Large intestine (tissue), 12 donors: ENCODE data around the gene LCN9. TPM values are rescaled to one million over a fixed set of nuclear protein-coding genes. Genes with fewer than 3 reads are reported as not detected.
A peak's percentile ranks its signal among the peaks of the same experiment; 100 is the strongest.

Source experiments
- DNase-seq, 2 donors: peaks; one replicate each; pipeline versions ENCODE4 v3.0.0 to v3.0.0-alpha.2; 2013
- H3K27ac ChIP-seq: one replicate; pipeline ENCODE4 v1.5.1; 2013; ENCODE audit warnings: low read length
- H3K27me3 ChIP-seq: 2 replicates; pipeline ENCODE4 v1.6.1; 2013; ENCODE audit warnings: low read length; ENCODE audit not compliant: control insufficient read depth, insufficient read depth
- H3K36me3 ChIP-seq: 2 replicates; pipeline ENCODE4 v1.6.1; 2013; ENCODE audit warnings: low read length; ENCODE audit not compliant: control insufficient read depth, insufficient read depth
- H3K4me1 ChIP-seq: one replicate; pipeline ENCODE4 v1.6.1; 2013; ENCODE audit warnings: low read length; ENCODE audit not compliant: control insufficient read depth, insufficient read depth
- H3K4me3 ChIP-seq: one replicate; pipeline ENCODE4 v1.5.1; 2013; ENCODE audit warnings: low read length
- H3K9me3 ChIP-seq: one replicate; pipeline ENCODE4 v1.6.1; 2013; ENCODE audit warnings: mild to moderate bottlenecking, low read depth, low read length, moderate library complexity; ENCODE audit not compliant: control insufficient read depth
- WGBS: methylation state at CpG from one replicate; pipeline ENCODE4 v1.1.5; 2013; ENCODE audit warnings: low lambda C conversion rate; ENCODE audit not compliant: insufficient coverage; 5-methylcytosine and 5-hydroxymethylcytosine counted together
- long read RNA-seq, 11 donors: transcript quantifications; one replicate each; lab custom pipeline, GENCODE V29; 2026
- polyA plus RNA-seq: library from polyadenylated mRNA; unstranded; fragments of 120-200 nt; gene quantifications from one replicate; pipeline ENCODE4 v1.2.1, GENCODE V29; 2013

LCN9 gene, protein sequence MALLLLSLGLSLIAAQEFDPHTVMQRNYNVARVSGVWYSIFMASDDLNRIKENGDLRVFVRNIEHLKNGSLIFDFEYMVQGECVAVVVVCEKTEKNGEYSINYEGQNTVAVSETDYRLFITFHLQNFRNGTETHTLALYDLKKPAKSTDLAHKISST
- polyA plus RNA-seq, result not detected
- long read RNA-seq, donor 1, result 0 reads
- long read RNA-seq, donor 2, result 0 reads
- long read RNA-seq, donor 3, result 0 reads
- long read RNA-seq, donor 4, result 0 reads
- long read RNA-seq, donor 5, result 0 reads
- long read RNA-seq, donor 6, result 0 reads
- long read RNA-seq, donor 7, result 0 reads
- long read RNA-seq, donor 8, result 0 reads
- long read RNA-seq, donor 9, result 0 reads
- long read RNA-seq, donor 10, result 0 reads
- long read RNA-seq, donor 11, result 0 reads

DNA sequence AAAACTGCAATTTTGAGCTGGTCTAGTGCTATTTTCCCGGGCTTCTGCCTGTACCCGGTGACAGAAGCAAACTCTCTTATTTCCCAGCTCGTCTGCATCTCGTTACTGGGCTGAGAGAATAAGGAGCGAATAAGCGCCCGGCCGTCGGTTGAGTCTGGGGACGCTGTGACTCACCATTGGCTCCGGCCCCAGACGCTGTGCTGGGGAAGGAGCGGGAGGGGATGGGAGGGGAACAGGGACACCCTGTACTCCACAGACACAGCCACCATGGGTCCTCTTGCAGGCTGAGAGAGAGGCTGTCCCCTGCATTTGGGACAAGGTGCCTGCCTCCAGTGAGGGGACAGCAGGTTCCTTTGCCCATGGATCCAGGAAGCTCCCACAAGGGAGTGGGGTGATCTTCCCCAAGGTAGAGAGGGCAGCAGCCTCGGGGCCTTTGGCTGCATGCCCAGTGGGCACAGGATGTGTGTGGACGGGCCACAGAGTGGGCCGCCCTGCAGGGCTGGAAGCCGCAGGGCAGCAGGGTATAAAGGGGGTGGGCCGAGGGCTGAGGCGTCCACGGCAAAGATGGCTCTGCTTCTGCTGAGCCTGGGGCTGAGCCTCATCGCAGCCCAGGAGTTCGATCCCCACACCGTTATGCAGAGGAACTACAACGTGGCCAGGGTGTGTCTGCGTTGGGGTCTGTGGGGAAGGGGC is at the start of gene LCN9:
LCN9 (plus strand) TSS at position 552 of the 693 bp plus-strand sequence; CDS start at position 565, 13 bp downstream.
- no peaks in the 10 kb centered on the region for H3K27me3 ChIP-seq

DNA sequence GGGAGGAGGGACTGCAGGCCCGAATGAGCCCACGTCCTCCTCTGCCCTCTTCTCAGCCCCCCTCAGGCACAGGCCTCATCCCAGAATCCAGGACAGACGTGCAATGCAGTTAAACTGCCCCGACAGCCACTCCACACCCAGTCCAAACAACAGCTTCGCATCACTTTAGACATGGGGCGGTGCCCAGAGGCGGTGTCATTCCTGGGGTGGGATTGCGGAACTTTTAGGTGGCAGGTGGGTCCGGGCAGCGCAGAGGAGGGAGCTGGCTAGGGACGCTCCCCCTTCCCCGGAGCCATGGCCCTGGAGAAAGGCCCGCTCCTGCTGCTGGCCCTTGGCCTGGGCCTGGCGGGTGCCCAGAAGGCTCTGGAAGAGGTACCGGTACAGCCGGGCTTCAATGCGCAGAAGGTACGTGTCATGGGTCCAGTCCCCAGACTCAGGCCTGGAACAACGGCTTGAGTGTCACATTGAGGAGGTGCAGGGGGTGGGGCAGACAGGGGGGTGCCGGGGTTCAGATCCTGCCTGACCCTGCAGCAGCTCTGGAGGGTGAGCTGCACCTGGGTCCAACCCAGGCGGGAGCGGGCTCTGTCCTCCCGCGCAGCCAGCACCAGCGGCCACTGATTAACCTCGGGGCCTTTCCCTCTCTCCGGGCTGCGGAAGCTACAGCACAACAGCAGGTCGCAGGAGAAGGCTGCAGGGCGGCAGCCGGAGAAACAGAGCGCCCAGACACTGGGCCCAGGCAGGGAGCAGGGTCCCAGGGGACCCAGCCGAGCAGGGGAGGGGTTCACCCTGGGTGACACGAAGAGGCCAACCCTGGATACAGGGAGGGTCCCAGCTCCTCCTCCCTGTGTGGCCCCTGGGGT is 48.9 kb upstream of the LCN9 start:
- H3K4me1 ChIP-seq, result no peaks in the 10 kb centered on the region
- H3K4me3 ChIP-seq, result no peak overlapping the region
- H3K9me3 ChIP-seq, result no peaks in the 10 kb centered on the region
- H3K27ac ChIP-seq, result no peak overlapping the region
- no peaks in the 10 kb centered on the region for H3K27me3 ChIP-seq
- WGBS, result no CpG with 5 or more reads among the region's 34 CpGs
- no peak for DNase-seq
- no peaks in the 10 kb centered on the region for H3K36me3 ChIP-seq

More for the DNA sequence above, at the start of gene LCN9:
- H3K27ac ChIP-seq, result no peak within 1 kb of the TSS
- no peaks in the 10 kb centered on the region for H3K4me1 ChIP-seq
- no peaks in the 10 kb centered on the region for H3K36me3 ChIP-seq
- H3K9me3 ChIP-seq, result no peaks in the 10 kb centered on the region
- whole genome bisulfite sequencing, result no CpG with 5 or more reads among the region's 25 CpGs
- no peak within 1 kb of the TSS for H3K4me3 ChIP-seq
- DNase-seq, result peak in 1 of 2 donors; percentile 6

DNA sequence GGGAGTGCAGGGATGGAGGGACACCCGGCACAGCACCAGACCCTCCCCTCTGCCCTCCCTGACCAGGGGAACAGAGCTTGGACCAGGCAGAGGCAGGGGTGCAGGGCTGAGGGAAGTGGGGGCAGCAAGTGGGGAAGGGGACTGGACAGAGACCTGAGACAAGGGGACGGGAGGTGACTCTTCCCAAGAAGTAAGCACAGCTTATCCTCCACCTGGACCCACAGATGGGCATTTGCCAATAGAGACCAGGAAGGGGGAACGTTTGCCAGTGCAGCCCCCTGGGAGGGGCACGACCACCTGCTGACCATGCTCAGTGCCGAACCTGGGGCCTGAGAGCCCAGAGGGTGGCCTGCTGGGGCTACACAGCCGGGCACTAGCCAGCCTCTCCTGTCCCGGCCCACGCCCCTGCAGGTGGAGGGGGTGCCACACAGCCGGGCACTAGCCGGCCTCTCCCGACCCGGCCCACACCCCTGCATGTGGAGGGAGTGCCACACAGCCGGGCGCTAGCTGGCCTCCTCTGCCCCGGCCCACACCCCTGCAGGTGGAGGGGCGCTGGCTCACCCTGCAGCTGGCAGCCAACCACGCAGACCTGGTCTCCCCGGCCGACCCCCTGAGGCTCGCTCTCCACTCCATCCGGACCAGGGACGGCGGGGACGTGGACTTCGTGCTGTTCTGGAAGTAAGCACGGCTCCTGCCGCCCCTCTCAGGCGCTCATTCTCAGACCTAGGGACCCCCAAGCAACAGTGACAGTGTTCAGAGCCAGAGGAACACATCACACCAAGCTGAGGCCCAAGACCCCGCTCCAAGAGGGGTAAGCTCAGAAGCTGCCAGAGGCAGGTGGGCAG is 48.1 kb upstream of the LCN9 start:
- WGBS, result no CpG with 5 or more reads among the region's 29 CpGs
- Histone ChIP-seq H3K27me3 (no peaks in the 10 kb centered on the region), H3K4me3 (no peak overlapping the region), H3K9me3 (no peaks in the 10 kb centered on the region), H3K27ac (no peak overlapping the region), H3K36me3 (no peaks in the 10 kb centered on the region), H3K4me1 (no peaks in the 10 kb centered on the region)
- DNase-seq, result no peak

DNA sequence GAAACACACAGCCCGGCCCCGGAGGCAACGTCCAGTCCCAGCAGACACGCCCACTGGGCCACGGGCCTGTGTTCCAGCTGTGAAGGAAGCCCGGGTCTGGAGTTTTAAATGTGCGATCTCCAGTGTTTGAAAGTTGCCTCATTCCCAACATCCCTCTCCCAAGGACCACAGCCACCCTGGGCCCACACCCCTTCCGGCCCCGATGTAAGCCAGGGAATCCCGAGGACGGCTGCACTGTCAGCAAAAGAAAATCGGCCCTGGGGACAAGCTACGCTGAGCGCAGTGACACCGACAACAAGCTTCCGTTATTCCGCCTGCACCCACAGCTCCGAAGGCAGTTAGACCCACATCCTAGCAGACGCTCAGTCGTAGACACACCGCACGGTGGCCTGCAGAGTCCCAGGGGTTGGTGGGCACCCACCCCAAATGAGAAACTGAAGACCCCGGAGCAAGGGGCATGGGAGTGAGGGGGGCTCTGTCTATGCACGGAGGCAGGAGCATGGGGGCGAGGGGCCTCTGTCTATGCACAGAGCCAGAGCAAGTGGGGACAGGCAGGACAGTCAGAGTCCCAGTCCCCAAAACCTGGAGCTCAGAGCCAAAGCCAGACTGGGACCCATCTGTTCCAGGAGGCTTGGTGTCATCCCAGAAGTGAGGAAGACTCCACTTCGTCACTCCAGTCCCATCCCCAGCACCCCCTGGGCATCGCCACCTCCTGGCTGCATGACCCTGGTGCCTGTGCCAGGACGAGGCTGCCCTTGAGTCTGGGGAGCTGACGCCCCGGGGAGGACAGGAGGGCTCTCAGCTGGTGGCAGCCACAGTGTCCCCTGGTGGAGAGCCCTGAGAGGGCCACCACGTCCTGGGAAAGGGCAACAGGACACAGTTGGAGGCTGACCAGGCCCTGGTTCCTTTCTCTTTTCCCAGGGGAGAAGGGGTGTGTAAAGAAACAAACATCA is 47.2 kb upstream of the LCN9 start:
- Histone ChIP-seq H3K27ac (no peak overlapping the region), H3K9me3 (no peaks in the 10 kb centered on the region), H3K36me3 (no peaks in the 10 kb centered on the region), H3K4me3 (no peak overlapping the region), H3K4me1 (no peaks in the 10 kb centered on the region), H3K27me3 (no peaks in the 10 kb centered on the region)
- DNase-seq, result no peak
- no CpG with 5 or more reads among the region's 31 CpGs for WGBS

DNA sequence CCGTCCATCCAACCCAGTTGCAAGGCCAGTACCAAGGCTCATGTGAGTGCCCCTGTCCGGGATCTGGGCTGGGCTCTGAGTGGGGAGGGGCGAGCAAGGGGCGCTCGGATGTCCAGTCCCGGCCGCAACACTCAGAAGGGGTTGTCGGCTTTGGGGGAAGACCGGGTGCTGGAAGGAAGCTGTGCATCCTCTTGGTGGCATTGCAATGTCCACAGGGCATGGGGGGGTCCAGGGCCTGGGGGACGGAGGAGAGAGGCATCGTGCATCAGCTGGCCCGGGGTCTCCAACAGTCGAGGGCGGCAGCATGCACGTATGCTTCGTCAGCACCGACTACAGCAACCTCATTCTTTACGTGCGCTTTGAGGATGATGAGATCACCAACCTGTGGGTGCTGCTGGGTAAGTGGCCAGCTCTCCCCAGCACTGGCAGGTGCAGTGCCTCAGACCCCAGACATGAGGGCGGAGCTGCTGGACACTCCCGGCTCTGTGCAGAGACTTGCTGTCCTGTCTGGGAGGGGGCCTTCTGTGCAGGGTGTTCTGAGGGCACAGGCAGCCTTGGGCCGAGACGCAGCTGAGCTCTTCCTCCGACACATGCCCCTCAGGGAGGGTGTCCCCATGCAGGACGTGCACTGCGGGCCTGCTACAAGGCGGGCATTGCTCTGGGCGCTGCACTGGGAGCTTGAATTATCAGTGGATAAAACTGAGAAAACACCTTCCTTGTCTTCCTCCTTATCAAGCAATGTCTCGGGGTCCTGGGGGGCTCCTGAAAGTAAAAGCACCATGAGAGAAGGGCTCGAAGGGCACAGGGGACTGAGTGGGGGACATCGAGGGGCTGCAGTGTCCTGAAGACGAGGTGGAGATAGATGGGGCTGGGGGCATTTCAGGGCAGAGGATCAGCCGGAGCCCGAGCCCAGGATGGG is 46.2 kb upstream of the LCN9 start:
- no peaks in the 10 kb centered on the region for H3K4me1 ChIP-seq
- no peak overlapping the region for H3K4me3 ChIP-seq
- WGBS, result no CpG with 5 or more reads among the region's 34 CpGs
- no peaks in the 10 kb centered on the region for H3K9me3 ChIP-seq
- no peaks in the 10 kb centered on the region for H3K36me3 ChIP-seq
- DNase-seq, result no peak
- H3K27ac ChIP-seq, result no peak overlapping the region
- no peaks in the 10 kb centered on the region for H3K27me3 ChIP-seq

DNA sequence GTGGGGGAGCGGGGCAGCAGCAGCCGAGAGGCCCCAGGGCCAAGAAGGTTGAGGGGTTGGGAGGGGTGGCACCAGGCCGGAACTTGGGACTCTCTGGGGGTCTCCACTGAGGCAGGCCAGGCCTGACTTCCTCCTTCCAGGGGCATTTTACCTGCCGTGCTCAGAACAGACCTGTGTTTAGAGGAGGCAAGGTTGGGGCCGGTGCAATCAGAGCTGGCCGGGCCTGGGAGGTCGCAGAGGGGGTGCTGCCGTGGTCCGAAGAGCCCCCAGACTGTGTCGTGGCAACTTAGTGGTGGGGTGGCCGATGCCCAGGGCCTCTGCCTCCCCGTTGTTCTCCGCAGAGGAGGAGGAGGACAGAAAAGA is 45.6 kb upstream of the LCN9 start:
- no peaks in the 10 kb centered on the region for H3K36me3 ChIP-seq
- no peak overlapping the region for H3K4me3 ChIP-seq
- H3K27ac ChIP-seq, result no peak overlapping the region
- WGBS, result no CpG with 5 or more reads among the region's 13 CpGs
- no peaks in the 10 kb centered on the region for H3K4me1 ChIP-seq
- DNase-seq, result no peak
- no peaks in the 10 kb centered on the region for H3K9me3 ChIP-seq
- H3K27me3 ChIP-seq, result peaks cover 1% of the 10 kb centered on the region

DNA sequence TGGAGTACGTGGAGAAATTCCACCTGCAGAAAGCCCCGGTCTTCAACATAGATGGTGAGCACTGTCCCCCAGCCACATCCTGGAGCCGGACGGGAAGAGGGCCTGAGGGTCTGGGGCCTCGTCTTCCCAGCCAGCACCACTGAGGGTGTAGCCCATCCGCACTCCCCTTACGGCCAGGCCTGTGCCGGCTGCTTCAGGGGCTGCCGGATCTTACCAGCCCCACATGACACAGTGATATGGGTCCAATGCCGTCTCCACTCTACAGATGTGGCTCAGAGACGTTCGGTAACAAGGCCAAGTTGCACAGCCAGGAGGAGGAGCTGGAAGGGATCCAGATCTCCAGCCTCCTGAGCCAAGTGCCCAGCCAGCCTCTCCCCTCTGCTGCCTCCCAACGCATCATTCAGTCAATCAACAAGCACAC is 45.1 kb upstream of the LCN9 start:
- no peaks in the 10 kb centered on the region for H3K9me3 ChIP-seq
- WGBS, result no CpG with 5 or more reads among the region's 13 CpGs
- H3K4me1 ChIP-seq, result no peaks in the 10 kb centered on the region
- no peak overlapping the region for H3K4me3 ChIP-seq
- H3K27me3 ChIP-seq, result peaks cover 4% of the 10 kb centered on the region
- no peak for DNase-seq
- H3K27ac ChIP-seq, result no peak overlapping the region
- no peaks in the 10 kb centered on the region for H3K36me3 ChIP-seq

DNA sequence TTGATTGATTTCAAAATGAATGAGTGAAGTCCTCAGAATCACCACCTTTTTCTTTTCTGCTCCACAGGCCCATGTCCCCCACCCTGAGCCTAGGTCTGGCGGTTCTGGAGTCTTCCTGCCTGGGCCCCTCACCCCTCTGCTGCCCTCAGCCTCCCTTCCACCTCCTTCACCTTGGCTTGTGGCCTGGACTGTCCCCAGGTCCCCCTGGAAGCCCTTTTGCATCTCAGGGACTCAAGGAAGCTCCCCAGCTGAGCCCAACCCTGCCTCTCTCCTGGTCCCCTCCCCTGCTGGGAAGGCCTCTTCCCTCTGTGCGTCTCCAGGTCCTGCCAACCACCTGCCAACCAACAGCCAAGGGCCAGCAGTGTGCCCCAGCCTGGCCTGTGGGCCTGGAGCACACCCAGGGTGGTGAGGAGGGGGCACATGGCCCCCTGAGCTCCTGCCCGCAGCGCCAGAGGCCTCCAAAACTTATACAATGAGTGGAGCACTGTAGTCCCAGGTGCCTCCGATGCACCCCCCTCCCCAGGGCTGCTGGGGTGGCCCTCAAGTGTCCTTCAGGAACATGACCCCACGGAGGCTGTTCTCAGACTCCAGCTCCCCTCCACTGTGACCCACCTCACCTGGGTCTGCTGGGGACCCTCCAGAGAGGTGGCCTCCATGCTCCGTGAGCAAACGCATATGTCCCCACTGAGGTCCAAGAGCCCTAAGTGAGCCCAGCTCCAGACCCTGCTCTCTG is 44.1 kb upstream of the LCN9 start:
- DNase-seq, result no peak
- H3K9me3 ChIP-seq, result no peaks in the 10 kb centered on the region
- H3K27ac ChIP-seq, result no peak overlapping the region
- H3K36me3 ChIP-seq, result no peaks in the 10 kb centered on the region
- H3K4me1 ChIP-seq, result no peaks in the 10 kb centered on the region
- H3K27me3 ChIP-seq, result peaks cover 4% of the 10 kb centered on the region
- no peak overlapping the region for H3K4me3 ChIP-seq
- no CpG with 5 or more reads among the region's 8 CpGs for WGBS
